Dermis lymphatic vessel endothelial cell (primary cell): ENCODE results near the gene ABL2. TPM values are rescaled to one million over a fixed set of nuclear protein-coding genes. Genes with fewer than 3 reads are reported as not detected.

ENCODE experiments used
- total RNA-seq: library from RNA; depleted of rRNA; stranded (reverse); fragments of >200 nt; gene quantifications from 2 replicates; pipeline ENCODE4 v1.2.1, GENCODE V29; 2014

Gene ABL2
- total RNA-seq: 46.8 and 55.2 TPM in 2 replicates

DNA sequence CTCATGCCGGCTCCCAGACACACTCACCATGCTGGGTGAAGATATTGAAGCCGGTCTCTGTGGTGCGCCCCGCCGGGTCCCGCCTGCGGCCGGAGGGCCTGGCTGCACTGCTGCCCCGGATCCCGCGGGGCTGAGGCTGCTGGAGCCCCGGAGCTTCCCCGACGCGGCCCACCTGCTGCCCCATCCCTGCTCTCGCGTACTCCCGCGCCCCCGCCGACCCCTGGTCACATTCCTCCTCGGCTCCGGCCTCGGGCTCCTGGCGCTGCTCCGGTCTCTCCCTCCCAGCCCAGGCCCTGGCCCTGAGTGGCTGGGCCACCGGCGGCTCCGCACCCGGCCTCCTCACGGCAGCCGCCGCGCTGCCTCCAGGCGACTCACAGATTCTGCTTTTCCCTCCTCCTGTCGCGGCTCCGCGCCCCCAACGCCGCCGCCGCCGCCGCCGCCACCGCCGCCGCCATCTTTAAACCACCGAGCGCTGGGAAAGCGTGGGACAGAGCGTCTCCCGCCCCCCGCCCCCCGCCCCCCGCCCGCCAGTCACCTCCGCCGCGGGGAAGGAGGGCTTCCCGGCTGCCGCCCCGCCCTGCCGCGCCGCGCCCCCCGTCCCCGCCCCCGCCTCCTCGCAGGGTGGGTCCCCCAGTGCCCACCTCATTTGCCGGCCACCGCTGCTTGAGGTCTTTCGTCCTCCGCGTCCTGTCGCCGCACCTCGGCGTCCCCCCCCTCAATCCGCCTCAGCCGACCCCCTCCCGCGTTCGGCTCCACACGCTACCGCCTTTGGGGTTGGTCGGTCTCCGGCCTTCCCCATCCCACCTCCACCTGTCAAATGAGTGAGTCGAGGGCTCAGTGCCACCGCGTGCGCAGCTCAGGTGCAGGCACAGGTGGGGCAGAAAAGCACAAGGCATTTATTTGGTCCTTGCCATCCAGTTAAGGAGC is at the start of gene ABL2:
ABL2 (minus strand) TSS at position 464 of the 927 bp plus-strand sequence; CDS start at position 184, 280 bp downstream.

DNA sequence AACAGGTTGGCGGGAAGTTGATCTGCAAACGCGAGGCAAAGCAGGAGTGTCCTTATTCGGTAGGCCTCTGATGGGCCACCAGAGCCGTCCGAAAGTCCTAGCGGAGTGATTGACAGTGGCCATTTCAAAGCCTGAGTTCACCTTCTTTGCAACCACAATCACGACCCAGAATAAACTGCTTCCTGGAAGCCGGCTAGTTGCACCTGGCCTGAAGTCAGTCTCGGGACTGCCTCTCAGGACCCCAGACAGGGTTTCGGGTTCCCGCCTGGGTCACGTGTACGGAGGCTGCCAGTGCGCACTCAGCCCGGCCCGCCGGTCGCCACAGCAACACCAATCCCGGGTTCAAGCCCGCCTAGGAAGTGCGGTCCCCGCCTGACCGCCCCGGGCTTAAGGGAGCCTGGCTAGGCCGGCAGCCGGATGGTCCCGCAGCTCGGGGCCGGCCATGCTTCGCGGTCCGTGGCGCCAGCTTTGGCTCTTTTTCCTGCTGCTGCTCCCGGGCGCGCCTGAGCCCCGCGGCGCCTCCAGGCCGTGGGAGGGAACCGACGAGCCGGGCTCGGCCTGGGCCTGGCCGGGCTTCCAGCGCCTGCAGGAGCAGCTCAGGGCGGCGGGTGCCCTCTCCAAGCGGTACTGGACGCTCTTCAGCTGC is 147.7 kb downstream of the ABL2 start, which contains the start of gene TOR3A:
TOR3A (plus strand) TSS at position 384 of the 646 bp plus-strand sequence; CDS start at position 443, 59 bp downstream.

Other genes starting within 250 kb of the ABL2 start
- gene FAM20B, start 203.8 kb downstream of the ABL2 start, total RNA-seq: 28.9 and 29.0 TPM in 2 replicates
- gene TOR3A, start 147.6 kb downstream of the ABL2 start, total RNA-seq: 25.4 and 28.5 TPM in 2 replicates
- gene SOAT1, start 64.1 kb upstream of the ABL2 start, total RNA-seq: 15.6 and 18.2 TPM in 2 replicates
- gene AXDND1, start 136.3 kb upstream of the ABL2 start, total RNA-seq: 0.17 and 0.22 TPM in 2 replicates